Measurements from ENCODE around the gene SFMBT2. TPM values are rescaled to one million over a fixed set of nuclear protein-coding genes. Genes with fewer than 3 reads are reported as not detected.

SFMBT2 gene
- total RNA-seq, 2 donors from 2014 or later, result 12.2 to 18.5 TPM

DNA sequence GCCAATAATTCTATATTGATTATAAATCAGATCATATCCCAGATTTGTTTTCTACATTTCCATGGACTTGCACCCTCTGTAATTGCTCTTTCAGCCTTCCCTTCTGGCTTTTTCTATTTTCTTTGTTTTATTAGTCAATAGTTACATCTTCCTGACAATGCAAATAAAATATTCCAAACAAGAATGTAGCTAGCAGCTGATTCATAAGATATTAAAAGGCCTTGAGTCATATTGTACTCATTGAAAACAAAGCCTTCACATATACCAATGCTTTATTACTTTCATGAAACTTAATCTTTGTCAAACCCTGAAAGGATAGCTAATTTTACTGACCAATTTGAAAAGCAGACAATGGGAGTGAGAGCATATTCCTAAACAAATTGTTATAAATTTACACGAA is 10.7 kb upstream of the SFMBT2 start:
- no peak for DNase-seq (ENCODE audit: low spot score)
- Histone ChIP-seq H3K27me3 (replicated peaks; ENCODE audit: insufficient read depth) (no peaks in the 10 kb centered on the region), H3K4me1 (replicated peaks) (no peaks in the 10 kb centered on the region), H3K4me3 (no peak overlapping the region), H3K9me3 (no peaks in the 10 kb centered on the region), H3K36me3 (no peaks in the 10 kb centered on the region), H3K27ac (no peak overlapping the region)
- TF ChIP-seq, protein P1, sequence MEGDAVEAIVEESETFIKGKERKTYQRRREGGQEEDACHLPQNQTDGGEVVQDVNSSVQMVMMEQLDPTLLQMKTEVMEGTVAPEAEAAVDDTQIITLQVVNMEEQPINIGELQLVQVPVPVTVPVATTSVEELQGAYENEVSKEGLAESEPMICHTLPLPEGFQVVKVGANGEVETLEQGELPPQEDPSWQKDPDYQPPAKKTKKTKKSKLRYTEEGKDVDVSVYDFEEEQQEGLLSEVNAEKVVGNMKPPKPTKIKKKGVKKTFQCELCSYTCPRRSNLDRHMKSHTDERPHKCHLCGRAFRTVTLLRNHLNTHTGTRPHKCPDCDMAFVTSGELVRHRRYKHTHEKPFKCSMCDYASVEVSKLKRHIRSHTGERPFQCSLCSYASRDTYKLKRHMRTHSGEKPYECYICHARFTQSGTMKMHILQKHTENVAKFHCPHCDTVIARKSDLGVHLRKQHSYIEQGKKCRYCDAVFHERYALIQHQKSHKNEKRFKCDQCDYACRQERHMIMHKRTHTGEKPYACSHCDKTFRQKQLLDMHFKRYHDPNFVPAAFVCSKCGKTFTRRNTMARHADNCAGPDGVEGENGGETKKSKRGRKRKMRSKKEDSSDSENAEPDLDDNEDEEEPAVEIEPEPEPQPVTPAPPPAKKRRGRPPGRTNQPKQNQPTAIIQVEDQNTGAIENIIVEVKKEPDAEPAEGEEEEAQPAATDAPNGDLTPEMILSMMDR (IDR thresholded peaks at IDR 0.05), result no peak
- TF ChIP-seq POLR2AphosphoS5 (IDR thresholded peaks at IDR 0.05) (no peak), POLR2A (IDR thresholded peaks at IDR 0.05) (no peak)
- 37% methylated on average over 1 of the region's 1 CpG for WGBS
- intact Hi-C loops (cut with DNase I), result no loop called here

DNA sequence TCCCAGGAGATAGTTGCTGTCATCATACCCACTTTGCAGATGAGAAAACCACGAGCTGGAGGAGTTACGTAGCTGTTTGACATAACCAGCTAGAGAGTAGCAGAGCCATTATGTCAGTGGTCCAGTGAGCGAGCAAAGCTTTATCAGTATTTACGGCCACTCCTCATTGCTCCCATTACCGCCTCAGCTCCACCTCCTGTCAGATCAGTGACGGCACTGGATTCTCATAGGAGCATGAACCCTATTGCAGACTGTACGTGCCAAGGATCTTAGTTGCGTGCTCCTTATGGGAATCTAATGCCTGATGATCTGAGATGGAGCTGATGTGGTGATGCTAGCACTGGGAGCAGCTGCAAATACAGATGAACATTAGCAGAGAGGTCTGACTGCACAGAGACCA is 9.2 kb upstream of the SFMBT2 start:
- intact Hi-C loops (cut with DNase I), result loop anchor here (10.0 kb wide), 1 partner anchor 745 kb away; no protein-coding TSS in a partner anchor
- Histone ChIP-seq H3K27me3 (replicated peaks; ENCODE audit: insufficient read depth) (no peaks in the 10 kb centered on the region), H3K27ac (no peak overlapping the region), H3K4me3 (no peak overlapping the region), H3K4me1 (replicated peaks) (no peaks in the 10 kb centered on the region), H3K9me3 (no peaks in the 10 kb centered on the region), H3K36me3 (no peaks in the 10 kb centered on the region)
- DNase-seq (ENCODE audit: low spot score), result no peak
- TF ChIP-seq, protein P1 (IDR thresholded peaks at IDR 0.05), result no peak
- TF ChIP-seq POLR2A (IDR thresholded peaks at IDR 0.05) (no peak), POLR2AphosphoS5 (IDR thresholded peaks at IDR 0.05) (no peak)
- 81% methylated on average over 8 of the region's 8 CpGs for WGBS

DNA sequence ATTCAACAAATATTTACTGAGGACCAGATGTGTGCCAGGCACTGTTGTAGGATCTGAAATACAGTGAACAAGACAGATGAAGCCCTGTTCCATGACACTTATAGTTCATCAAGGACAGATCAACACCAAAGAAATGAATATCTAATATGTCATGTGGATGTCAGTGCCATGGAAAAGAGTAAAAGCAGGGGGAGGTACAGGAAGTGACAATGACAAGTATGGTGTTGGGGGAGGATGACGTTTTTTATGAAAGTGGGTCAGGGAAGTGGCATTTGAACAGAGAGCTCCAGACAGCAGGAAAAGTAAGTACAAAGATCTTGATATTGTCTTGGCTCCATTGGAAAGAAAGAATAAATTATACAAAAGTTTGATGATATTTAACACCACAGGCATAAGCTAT is 7.0 kb upstream of the SFMBT2 start:
- Histone ChIP-seq H3K4me3 (no peak overlapping the region), H3K9me3 (no peaks in the 10 kb centered on the region), H3K27me3 (replicated peaks; ENCODE audit: insufficient read depth) (no peaks in the 10 kb centered on the region), H3K36me3 (no peaks in the 10 kb centered on the region), H3K4me1 (replicated peaks) (no peaks in the 10 kb centered on the region), H3K27ac (no peak overlapping the region)
- TF ChIP-seq POLR2AphosphoS5 (IDR thresholded peaks at IDR 0.05) (no peak), POLR2A (IDR thresholded peaks at IDR 0.05) (no peak)
- TF ChIP-seq, protein P1 (IDR thresholded peaks at IDR 0.05), result no peak
- 18% methylated on average over 1 of the region's 1 CpG for WGBS
- no peak for DNase-seq (ENCODE audit: low spot score)
- intact Hi-C loops (cut with DNase I), result loop anchor here (10.0 kb wide), 1 partner anchor 743 kb away; no protein-coding TSS in a partner anchor

DNA sequence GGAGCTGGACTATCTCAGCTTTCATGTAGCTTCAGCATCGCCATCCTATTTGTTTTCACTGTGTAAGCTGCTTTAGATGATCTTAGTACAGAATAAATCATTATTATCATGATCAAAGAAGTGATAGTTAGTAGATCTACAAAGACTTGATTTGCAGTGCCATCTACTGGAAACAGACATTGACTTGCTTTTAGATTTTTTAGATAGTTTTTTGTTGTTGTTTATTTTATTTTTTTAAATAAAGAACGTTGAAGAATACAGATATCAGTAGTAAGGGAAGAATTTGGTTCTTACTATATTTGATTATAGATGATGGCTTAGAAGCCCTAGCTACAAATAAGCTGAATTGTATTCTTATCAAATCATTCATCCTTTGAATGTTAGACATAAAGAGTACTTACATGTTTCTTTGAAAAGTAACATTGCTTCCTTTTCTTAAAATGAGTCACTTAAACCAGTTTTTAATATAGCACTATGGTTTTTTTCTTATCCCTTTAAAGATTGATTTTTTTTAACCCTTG is 6.3 kb upstream of the SFMBT2 start:
- Histone ChIP-seq H3K9me3 (no peaks in the 10 kb centered on the region), H3K27me3 (replicated peaks; ENCODE audit: insufficient read depth) (no peaks in the 10 kb centered on the region), H3K27ac (no peak overlapping the region), H3K36me3 (no peaks in the 10 kb centered on the region), H3K4me1 (replicated peaks) (no peaks in the 10 kb centered on the region), H3K4me3 (no peak overlapping the region)
- WGBS, result 3% methylated on average over 2 of the region's 2 CpGs
- intact Hi-C loops (cut with DNase I), result loop anchor here (10.0 kb wide), 1 partner anchor 742 kb away; no protein-coding TSS in a partner anchor
- DNase-seq (ENCODE audit: low spot score), result no peak
- no peak for TF ChIP-seq POLR2AphosphoS5 (IDR thresholded peaks at IDR 0.05)
- no peak for TF ChIP-seq POLR2A (IDR thresholded peaks at IDR 0.05)
- TF ChIP-seq, protein P1 (IDR thresholded peaks at IDR 0.05), result peak in 3 of 4 experiments; percentile 53 to 67 (median 62)

DNA sequence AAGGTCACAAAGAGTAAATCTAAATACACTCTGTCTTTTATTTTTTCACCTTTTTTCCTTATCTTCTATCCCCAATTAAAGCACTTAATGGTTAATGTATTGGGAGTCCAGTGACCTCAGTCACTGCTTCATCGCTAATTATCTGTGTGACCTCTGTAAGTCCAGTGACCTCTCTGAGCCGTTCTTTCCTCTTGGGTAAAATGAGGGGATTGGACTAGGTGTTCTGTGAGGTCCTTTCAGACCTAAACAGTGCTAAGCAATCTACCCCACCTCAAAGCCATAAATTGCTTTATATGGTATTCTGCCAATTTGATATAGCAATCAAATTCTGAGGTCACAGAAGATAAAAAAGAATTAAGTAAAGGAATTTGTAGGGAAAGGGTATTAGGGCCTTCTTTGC is 3.9 kb upstream of the SFMBT2 start:
- H3K4me1 ChIP-seq (replicated peaks), result no peaks in the 10 kb centered on the region
- H3K27me3 ChIP-seq (replicated peaks; ENCODE audit: insufficient read depth), result no peaks in the 10 kb centered on the region
- no peak overlapping the region for H3K27ac ChIP-seq
- H3K9me3 ChIP-seq, result no peaks in the 10 kb centered on the region
- intact Hi-C loops (cut with DNase I), result loop anchor here (5.0 to 10.0 kb wide), 3 partner anchors 292 to 740 kb away; no protein-coding TSS in a partner anchor
- TF ChIP-seq POLR2A (IDR thresholded peaks at IDR 0.05) (no peak), POLR2AphosphoS5 (IDR thresholded peaks at IDR 0.05) (no peak)
- TF ChIP-seq, protein P1 (IDR thresholded peaks at IDR 0.05), result no peak
- H3K4me3 ChIP-seq, result no peak overlapping the region
- 93% methylated on average over 2 of the region's 2 CpGs for WGBS
- H3K36me3 ChIP-seq, result no peaks in the 10 kb centered on the region
- DNase-seq (ENCODE audit: low spot score), result no peak

Data from prostate gland (tissue), 2 donors.